ENCODE data around the gene RTP4.

The RTP4 gene, protein sequence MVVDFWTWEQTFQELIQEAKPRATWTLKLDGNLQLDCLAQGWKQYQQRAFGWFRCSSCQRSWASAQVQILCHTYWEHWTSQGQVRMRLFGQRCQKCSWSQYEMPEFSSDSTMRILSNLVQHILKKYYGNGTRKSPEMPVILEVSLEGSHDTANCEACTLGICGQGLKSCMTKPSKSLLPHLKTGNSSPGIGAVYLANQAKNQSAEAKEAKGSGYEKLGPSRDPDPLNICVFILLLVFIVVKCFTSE

DNA sequence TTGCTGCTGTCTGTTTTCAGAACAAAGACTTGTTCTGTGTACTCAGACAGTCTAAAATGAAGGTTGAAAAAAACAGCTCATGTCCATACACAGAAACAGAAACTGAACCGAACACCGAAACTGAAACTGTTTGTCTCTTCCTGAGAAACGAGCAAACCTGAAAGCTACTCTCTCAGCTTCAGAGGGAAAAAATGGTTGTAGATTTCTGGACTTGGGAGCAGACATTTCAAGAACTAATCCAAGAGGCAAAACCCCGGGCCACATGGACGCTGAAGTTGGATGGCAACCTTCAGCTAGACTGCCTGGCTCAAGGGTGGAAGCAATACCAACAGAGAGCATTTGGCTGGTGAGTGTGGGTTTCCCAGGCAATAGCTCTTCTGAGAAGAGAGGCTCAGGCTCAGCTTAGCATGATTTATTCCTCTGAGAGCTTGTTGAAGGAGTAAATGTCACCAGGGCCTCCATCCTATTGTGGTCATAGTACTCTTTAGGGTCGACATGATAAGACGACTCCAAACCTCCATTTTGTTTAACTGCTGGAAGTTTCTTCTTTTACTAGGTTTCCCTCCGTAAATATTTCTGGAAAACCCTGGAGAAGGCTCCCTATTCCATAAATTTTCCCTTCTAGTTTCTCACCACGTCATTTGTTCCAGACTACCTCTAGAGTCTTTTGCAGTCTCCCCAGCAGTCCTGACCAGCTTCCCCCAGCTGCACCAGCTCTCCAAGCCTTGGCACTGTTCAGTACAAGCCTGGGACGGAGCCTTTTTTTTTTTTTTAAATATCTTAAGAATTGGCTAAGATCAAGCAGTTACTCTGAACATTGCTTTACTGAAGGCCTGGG is at the start of gene RTP4:
Gene RTP4, plus strand, starts transcription at position 135 of the 838 bp plus-strand sequence. Its CDS starts 57 bp downstream, at position 192.
- FAIRE-seq, result peak; percentile 21

DNA sequence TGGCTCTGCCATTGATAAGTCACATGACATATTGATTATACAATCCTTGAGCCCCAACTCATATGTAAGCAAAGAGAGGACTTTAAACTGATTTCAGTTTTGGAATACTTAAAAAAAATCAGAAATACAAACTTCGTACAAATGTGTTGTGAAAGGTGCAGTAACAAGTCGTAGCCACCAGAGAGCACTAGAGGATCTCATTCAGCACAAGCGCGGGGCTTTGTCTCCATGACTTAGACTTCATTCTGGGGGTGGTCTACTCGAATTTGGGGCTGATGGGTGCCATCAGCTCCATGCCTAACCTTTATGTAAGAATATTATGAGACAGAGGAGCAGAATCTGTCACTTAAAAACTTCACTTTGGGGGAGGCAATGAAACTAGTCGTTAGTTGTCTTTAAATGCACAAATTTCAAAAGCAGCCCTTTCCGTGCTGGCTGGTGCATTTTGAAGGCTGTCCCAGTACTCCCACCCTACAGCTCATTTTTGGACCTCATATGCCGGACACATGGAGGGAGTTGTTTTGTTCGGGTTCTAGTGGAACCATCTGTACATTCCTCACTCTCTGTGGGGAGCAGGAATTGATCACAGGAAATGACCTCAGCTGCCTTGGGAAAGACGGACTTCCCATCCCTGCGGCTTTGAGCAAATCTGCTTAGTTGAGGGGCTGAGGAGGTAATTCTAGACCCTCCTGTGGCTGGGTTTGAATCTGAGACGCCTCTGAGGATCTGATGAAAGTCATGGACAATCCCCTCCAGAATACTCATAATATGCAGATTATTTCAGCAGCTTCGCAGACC is 49.2 kb upstream of the RTP4 start:
- peak; percentile 77 for FAIRE-seq

DNA sequence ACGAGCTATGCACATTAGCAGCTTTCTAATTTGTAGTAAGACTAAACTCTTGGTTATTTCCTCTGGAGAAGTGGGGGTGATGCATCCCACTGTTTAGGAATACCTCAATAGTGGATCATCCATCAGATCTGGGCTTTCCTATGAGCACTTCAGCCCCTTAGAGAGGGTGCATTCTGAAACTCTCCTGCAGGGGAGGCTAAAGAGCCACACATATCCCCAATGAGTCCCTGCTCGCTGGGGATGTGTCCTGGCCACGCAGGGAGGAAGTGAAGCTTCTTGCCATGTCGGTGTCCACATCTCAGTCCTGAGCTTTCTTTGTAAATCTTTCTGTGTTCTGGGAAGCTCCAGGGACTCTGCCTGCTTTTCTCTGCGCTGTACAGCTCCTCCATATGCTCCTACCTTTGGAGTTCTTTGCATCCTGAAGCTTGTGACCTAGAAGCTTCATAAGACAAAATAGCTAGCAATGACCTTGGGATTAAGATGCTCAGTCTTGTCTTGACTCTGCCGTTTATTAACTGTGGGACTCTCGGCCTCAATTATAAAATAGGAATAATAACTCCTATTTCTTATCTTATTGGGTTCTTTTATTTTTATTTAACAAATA is 48.4 kb upstream of the RTP4 start:
- FAIRE-seq, result no peak

DNA sequence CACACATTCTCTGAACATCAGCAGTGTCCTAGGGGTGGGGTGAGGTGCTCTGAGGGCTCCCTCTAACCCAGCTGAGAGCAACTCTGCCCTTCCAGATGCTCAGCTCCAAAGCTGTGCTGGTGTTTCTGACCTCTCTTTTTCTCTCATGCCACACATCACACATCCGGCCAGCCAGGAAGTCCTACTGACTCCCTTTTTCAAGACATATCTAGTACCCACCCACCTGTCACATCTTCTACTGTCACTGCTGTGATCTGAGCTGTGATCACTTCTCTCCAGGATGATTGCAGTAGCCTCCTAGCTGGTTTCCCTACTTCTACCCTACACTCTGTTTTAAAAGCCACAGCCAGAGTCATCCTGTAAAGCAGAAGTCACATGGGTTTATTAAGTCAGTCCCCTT is 46.4 kb upstream of the RTP4 start:
- no peak for FAIRE-seq

DNA sequence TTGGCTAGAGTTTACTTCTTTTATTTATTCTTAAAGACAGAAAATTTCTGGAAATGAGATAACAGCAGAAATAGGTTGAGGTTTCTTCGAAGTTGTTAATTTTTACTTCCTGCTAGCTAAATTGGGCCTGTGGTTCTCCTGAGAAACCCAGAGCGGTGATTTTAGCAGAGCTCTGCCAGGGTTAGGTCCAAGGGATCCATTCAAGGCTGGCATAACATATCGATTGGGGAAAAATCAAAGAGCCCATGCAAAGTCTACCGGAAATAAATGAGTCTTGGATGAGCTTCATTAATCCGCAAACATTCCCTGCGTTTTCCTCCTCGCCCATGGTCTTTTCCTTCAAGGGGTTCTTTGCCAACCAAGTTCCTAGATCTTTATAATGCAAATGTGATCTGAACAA is 45.9 kb upstream of the RTP4 start:
- FAIRE-seq, result no peak

DNA sequence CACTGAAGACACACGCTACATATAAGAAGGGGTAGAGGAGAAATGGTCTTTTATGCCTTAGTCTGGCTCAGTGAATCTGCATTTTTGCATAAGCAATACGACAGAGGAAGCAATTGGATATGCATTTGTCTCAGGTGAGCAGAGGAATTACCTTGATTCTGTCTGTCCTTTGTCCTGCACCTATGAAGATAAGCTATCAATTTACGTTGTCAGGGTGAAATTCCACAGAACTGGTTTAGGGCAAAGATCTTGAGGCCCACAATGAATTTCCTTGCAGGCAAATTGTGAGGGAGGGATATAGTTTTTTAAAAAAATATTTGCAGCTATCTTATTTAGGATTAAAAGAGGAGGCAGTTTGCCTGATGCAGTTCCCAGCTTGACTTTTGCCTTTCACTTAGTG is 45.1 kb upstream of the RTP4 start:
- no peak for FAIRE-seq

DNA sequence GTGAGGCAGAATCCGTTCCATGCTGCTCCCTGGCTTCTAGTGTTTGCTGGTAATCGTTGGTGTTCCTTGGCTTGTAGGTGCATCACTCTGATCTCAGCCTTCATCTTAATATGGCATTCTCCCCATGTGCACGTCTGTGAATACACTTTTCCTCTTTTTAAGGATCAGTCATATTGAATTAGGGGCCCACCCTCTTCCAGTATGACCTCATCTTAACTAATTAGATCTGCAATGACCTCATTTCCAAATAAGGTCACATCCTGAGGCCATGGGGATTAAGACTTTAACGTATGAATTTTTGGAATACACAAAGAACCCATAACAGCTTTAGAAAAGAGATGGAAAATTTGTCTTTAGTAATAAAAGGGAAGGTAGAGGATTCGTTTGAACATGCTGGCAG is 42.6 kb upstream of the RTP4 start:
- no peak for FAIRE-seq

DNA sequence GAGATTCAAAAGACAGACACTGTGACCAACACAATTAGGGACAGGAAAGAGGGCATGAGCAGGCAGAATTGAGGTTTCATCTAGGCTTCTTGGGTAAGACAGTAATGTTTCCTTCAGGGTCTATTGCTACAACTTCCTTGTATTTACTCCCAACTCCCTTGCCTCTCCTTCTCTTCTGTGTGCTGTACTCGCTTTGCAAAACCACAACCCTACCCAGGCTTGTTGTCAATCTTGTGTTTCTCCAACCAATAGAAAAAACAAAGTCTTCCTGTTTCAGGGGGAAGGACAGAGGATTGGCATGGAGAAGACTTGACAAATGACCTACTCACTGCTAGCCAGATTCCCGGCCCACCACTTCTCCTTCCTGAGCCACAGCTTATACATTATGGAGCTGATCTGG is 40.3 kb upstream of the RTP4 start:
- FAIRE-seq, result no peak

DNA sequence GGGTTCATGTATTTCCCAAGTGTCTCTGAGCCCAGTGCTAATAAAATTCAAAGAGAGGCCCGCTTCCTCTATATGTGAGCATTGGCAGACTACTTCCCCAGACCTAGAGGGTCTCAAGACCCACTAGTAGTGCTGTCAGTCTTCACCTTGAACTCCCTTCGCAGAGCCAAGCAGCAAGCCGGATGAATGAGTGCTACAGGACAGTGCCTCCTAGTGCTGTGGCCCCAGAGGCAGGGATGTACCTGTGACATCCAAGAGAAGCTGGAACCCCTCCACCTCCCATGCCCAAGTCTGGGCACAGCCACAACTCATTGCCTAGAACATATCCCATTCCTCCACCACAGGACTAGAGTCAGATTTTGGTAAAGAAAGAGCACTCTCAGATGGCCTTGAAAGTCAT is 39.5 kb upstream of the RTP4 start:
- no peak for FAIRE-seq

DNA sequence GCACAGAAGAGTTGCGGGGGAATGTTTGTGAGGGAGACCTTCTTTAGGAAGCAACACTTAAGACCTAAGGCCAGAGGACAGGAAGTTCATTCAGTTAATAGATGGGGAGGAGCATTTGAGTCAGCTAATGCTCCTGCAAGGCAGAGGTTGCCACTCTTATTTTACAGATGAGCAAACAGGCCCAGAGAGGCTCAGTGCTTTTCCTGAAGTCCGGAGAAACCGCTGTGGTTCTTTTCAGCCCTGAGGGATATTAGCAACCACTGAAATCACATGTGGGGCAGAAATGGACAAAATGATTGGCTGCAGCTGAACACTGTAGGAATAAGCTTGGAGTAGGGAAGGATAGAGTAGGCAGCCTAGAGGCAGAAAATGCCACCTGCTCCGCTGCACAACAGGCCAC is 33.3 kb upstream of the RTP4 start:
- no peak for FAIRE-seq

DNA sequence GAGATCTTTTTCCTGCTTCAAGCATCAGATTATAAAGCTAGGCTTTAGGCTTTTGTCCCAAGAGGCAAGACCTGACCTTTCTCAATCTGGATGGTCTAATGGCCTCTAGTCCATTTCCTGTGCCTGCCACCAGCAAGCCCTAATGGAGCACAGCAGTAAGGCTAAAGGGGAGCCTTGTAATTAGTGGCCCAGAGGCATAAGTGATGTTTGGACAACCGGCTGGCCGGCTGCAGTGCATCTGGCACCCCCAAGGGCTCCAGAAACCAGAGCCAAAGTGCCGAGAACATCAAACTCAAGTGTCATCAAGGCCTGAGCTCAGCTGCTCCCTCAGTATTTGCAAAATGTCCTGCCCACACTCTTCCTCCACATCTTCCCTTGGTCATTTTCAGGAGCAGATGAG is 31.9 kb upstream of the RTP4 start:
- FAIRE-seq, result no peak

DNA sequence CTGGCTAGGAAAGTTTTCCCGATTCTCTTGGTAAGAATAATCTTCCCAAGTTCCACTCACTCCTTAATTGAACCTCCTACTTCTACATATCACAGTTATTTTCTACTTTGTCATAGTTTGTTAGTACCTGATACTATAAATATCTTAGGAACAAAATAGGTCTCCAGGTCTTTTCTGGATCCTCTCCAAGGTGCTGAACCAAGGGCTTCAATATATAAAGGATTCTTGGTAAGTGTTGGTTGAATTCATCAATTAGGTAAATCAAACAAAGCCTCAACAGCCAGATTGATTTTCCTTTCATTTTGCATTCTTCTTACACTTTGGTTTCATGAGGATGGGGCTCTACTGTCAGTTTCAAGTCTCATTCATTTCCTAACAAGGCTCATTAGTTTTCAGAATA is 27.6 kb upstream of the RTP4 start:
- no peak for FAIRE-seq

DNA sequence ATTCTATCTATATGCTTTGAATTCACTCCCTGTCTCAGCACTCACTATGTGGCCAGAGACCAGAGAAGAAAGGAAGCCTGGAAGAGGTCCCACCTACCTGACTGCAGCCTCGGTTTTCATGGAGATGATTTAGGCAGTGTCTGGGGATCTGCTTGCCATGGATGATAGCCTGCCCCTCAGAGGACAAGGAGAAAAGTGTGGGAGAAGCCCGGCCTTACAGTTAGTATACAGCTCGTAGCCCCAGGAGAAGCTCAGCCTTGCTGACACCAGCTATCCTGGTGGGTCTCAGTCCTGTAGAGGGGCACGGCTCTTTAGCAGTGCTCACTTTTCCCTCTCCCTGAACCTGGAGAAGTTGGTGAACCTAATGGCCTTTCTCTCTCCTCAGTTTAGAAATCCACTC is 25.9 kb upstream of the RTP4 start:
- FAIRE-seq, result no peak

DNA sequence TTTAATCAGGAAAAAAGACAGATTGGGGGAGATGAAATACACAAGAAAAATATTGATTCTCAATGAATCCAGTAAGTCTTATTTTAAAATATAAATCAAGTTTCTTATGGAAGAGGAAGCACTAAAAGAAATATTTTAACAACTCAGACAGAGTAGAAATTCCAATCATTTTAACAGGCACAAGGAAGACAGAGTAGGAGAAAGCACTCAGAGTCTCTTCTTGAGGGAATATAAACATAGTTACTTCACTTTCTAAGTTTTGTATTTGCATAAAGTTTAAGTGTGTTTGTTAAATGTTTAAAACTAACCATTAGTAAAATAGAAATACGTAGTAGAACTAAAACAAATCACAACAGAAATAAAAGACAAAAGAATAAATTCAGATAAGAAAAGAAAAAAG is 24.5 kb upstream of the RTP4 start:
- no peak for FAIRE-seq

DNA sequence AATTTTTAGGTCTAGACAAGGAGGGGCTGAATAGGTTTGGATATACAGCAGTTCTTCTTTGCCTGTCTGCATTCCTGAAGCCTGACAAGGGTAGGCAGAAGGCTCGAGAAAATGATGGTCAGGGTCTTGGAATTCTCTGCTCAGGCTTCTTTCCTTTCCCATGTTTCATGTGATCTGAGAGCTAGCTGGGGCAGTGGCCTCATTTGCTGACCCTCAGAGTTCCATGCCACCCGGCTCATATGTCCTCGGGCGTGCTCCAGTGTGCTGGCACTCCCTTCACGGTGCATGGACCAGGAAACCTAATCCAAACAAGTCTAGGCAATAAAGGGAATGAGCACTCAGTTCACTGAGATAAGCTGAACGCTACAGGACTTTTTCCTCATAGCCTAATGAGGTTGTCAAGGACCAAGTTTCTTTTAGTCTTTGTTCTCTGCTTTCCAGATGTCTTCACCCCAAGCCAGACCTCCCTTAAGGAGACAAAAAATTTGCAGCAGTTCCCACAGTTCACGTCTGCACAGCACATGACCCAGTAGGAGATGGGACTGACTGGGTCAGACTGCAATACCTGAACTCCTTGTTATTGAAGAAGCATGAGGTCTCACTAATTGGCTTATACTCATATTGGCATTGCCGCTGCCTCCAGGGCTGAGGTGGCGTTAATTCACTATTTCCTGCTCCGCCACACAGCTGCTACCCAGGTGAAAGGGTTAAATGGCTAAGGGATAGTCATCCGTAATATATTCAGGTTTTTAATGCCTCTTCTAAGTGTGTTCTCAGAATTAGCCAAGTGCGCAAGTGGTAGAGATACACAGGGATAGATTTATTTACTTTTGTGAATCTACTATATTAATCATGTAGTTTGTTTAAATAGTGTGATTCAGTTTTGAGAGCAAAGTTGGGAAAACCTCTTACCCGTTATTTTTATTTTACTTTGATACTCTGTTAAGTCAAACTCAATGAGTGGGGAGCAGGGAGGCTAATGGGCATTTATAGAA is 15.3 kb upstream of the RTP4 start:
- no peak for FAIRE-seq

DNA sequence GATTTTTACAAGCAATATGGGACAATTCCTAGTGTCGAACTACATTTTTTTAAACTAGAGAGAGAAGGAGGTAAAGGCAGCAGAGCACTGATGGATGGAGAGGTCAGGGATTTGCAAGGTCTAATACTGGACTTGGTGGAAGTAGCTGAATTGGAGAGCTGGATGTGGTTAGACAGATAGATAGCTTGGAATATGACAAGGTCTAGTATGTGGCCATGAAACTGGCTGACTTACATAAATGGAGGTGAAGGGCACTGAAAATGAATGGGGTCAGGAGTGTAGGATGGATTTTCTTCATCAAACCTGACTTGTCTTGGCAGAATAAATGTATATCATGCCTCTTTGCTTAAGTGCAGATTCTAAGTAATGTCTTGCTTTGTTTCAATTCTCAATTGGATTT is 10.1 kb upstream of the RTP4 start:
- FAIRE-seq, result no peak

DNA sequence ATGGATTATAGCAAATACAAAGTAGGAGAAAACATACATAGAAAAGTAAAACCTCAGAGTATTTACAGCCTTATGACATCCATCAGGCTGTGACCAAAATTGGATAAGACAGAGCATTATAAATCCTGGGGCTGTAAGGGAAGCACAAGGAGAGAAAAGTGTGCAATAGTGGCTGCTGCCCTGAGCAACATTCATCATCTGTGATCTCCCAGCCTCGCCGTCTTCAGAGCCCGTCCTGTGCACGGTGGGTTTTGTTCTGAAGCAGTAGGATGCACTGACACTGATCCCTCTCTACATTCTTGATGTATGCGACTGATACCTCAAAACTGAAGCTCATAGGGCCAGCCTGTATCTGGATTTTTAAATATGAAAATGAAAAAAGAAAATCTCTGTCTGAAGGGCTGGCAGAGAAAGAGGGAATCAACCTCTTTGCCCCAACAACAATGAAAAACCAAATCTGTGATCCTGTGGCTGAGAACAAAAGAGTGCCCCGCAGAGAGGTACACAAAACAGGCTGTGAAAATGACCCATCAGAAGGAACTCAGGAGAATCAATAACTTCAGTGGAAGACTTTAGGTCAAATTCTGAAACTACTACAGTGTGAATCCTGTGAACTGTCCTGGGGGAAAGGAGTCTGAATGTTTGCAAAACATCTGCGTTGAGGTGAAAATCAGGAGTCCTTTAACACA is 8.2 kb upstream of the RTP4 start:
- FAIRE-seq, result no peak

DNA sequence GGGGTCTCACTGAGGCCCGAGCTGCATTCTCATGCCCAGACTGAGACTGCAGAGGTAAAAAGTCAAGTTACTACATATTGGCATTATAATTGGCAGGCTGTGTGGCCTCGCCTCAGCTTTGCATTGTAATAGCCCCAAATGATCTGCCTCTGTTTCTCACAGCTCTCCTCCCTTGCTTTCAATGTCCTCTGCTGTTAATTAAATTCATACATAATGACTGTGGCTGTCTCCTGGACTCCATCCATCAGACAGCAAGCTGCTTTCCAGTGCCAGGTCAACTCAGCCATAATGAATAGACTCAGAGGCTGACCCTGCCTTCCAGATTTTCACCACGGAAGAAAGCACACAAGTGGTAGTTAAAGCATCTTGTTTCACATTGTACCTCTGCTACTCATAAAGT is 7.6 kb upstream of the RTP4 start:
- no peak for FAIRE-seq

DNA sequence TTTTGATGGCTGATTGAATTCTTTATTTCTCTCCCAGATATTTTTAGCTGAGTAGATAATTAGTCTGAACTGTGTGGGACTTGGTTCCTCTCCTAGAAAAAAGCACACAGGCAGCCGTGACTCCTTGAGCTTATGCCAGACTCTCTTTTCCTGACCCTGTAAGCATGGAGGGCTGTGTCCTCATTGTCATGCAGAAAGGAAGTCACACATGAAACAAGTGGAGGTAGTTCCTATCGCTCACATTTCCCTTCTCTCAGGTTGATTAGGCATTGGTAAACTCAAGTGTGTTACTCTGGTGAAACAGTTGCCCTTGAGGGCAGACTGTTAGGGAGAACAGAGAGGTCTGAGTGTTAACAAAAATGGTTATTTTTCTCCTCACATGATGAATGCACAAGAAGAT is 6.3 kb upstream of the RTP4 start:
- FAIRE-seq, result no peak

DNA sequence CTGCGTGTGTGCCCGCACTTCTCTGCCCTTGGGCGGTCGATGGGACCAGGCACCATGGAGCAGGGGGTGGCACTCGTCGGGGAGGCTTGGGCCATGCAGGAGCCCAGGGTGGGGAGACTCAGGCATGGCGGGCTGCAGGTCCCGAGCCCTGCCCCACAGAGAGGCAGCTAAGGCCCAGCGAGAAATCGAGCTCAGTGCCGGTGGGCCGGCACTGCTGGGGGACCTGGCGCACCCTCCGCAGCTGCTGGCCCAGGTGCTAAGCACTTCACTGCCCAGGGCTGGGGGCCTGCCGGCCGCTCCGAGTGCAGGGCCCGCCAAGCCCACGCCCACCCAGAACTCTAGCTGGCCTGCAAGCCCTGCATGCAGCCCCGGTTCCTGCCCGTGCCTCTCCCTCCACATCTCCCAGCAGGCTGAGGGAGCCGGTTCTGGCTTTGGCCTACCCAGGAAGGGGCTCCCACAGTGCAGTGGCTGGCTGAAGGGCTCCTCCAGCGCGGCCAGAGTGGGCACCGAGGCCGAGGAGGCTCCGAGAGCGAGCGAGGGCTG is 553 bp upstream of the RTP4 start:
- no peak for FAIRE-seq

DNA sequence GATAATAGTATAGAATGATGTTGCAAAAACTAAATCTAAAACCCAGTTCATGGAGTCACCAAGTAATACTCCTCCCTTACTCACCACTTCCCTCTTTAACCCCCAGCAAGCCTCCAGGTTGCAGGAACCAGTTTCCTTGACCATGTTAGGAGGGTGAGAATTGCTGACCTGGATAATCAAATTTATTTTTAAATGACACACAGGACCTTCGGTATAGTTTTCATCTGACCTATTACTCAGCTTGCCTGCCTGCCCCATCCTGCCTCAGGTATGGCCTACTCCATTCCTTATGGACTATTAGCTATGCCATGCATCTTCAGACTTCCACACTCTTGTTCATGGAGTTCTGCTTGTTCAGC is 883 bp downstream of the RTP4 start:
- no peak for FAIRE-seq

All from islet of Langerhans (tissue), 1 donor.